ENCODE measurements around the gene GIGYF1. TPM values are rescaled to one million over a fixed set of nuclear protein-coding genes. Genes with fewer than 3 reads are reported as not detected.

GIGYF1 gene
- total and polyA plus RNA-seq, 2 donors (not counting 3 experiments of a cell fraction or from before 2014, with no cell fraction given) = 13.6 to 46.3 TPM

DNA sequence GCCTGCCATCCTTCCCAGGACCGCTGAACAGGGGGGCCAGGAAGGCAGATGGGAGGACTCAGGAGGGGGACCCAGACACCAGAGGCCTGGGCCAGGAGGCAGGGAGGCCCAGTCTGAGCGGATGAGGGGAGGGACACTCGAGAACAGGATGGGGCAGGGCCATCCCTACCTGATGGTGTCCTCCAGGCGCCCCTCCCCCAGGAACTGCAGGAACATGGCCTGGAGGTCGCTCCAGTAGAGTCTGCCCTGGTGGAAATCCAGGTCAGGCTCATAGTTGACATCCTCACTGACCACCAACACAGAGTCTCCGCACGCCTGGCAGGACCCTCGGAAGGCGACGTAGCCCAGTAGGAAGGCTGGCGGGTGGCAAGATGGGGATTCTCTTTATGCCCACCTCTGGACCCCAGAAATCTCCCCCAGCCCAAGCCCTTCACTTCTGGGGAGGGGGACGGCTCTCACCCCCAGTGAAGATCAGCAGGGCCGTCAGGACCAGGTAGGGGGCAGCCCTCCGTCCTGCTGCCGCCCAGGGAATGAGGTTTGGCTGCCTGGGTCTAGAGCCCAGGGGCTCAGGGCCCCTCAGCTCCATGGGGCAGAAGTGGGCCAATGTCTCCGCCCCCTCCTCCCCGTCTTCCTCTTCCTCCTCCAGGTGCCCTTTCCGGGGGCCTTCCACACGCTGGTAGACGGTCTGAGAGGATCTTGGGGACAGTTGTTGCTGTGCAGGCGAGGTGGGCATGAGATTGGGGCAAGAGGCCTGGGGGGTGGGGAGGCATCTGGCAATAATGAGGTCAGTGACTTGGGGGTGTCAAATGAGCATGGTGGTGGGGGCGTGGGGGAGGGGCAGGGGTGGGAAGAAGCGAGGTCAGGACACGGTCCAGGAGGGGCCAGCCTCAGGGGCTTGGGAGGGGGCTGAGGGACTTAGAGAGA lies 53.3 kb downstream of the GIGYF1 start:
- DNase-seq (ENCODE audit: low read depth, low spot score) = no peak
- TF ChIP-seq EZH2 (IDR thresholded peaks at IDR 0.05; ENCODE audit: borderline replicate concordance, low read depth, low read length, severe bottlenecking) (no peak), FOS (IDR thresholded peaks at IDR 0.05; ENCODE audit: borderline replicate concordance, insufficient read depth, low read length) (no peak), GATA2 (IDR thresholded peaks at IDR 0.05; ENCODE audit: insufficient read depth, insufficient read length, low read depth, low read length) (no peak), POLR2A (IDR thresholded peaks at IDR 0.05; ENCODE audit: low read depth, low read length) (no peak), POLR2AphosphoS5 (IDR thresholded peaks at IDR 0.05; ENCODE audit: insufficient read depth, low read depth, low read length) (no peak), MYC (IDR thresholded peaks at IDR 0.05; ENCODE audit: low read depth, low read length) (no peak), JUN (IDR thresholded peaks at IDR 0.05; ENCODE audit: borderline replicate concordance, insufficient read depth, insufficient read length, low read depth) (no peak)
- TF ChIP-seq, protein P1, sequence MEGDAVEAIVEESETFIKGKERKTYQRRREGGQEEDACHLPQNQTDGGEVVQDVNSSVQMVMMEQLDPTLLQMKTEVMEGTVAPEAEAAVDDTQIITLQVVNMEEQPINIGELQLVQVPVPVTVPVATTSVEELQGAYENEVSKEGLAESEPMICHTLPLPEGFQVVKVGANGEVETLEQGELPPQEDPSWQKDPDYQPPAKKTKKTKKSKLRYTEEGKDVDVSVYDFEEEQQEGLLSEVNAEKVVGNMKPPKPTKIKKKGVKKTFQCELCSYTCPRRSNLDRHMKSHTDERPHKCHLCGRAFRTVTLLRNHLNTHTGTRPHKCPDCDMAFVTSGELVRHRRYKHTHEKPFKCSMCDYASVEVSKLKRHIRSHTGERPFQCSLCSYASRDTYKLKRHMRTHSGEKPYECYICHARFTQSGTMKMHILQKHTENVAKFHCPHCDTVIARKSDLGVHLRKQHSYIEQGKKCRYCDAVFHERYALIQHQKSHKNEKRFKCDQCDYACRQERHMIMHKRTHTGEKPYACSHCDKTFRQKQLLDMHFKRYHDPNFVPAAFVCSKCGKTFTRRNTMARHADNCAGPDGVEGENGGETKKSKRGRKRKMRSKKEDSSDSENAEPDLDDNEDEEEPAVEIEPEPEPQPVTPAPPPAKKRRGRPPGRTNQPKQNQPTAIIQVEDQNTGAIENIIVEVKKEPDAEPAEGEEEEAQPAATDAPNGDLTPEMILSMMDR (IDR thresholded peaks at IDR 0.05; ENCODE audit: extremely low read depth in 1 of 2, insufficient read depth in 1 of 2, low read depth in 1 of 2, low read length in 2 of 2) = no peak
- TF ChIP-seq, protein P2, sequence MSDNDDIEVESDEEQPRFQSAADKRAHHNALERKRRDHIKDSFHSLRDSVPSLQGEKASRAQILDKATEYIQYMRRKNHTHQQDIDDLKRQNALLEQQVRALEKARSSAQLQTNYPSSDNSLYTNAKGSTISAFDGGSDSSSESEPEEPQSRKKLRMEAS (IDR thresholded peaks at IDR 0.05; ENCODE audit: insufficient read depth, insufficient read length) = no peak
- Histone ChIP-seq H4K20me1 (replicated peaks; ENCODE audit: control insufficient read depth, extremely low read depth, insufficient read depth, low read length) (no peaks in the 10 kb centered on the region), H3K4me2 (ENCODE audit: insufficient read depth, low read length) (no peak overlapping the region), H3K4me3 (replicated peaks in 1 of 3; ENCODE audit: insufficient read depth in 1 of 3, low read depth in 1 of 3, low read length in 3 of 3) (no peak overlapping the region), H3K27me3 (ENCODE audit: control insufficient read depth in 2 of 2, insufficient read depth in 2 of 2, low read length in 2 of 2) (peaks cover 0 to 2% of the 10 kb centered on the region in 2 experiments), H2AFZ (ENCODE audit: low read depth, low read length) (no peak overlapping the region), H3K27ac (ENCODE audit: insufficient read depth, low read depth, low read length) (no peak overlapping the region), H3K9me3 (replicated peaks; ENCODE audit: control insufficient read depth, insufficient read depth, low read length) (no peaks in the 10 kb centered on the region), H3K9ac (replicated peaks; ENCODE audit: extremely low read depth, insufficient read depth, low read length) (no peak overlapping the region), H3K9me1 (replicated peaks; ENCODE audit: control insufficient read depth, extremely low read depth, insufficient read depth, low read length) (no peaks in the 10 kb centered on the region), H3K36me3 (ENCODE audit: control insufficient read depth in 2 of 2, extremely low read depth in 1 of 2, insufficient read depth in 2 of 2, low read length in 2 of 2) (no peaks in the 10 kb centered on the region), H3K79me2 (ENCODE audit: control insufficient read depth, insufficient read depth, low read length) (no peaks in the 10 kb centered on the region), H3K4me1 (ENCODE audit: control insufficient read depth, extremely low read depth, insufficient read depth, low read length) (no peaks in the 10 kb centered on the region)
- dilution Hi-C loops (cut with MboI; ENCODE audit: extremely low pct_ligation_motif_present, low sequenced_read_pairs) (no loop called here), intact Hi-C loops (cut with micrococcal nuclease) (no loop called here)
- CTCF ChIA-PET = no interaction called here
- BruUV-seq (replicated peaks) = no TSS peak
- POLR2A ChIA-PET = no interaction called here
- no peak for FAIRE-seq

All from endothelial cell of umbilical vein (primary cell).